C4-2B (cell line): ENCODE measurements around the gene C11orf21.

Source experiments
- CTCF ChIP-seq: fragments of 450-650 bp; conservative IDR thresholded peaks from 2 replicates; pipeline ENCODE4 v1.5.1; 2017; ENCODE audit warnings: mild to moderate bottlenecking
- ZFX ChIP-seq: fragments of 450-650 bp; IDR thresholded peaks from 2 replicates; pipeline ENCODE4 v1.6.1; 2017

- TF ChIP-seq CTCF (no peak), ZFX (no peak)
Observed at GRCh38 chr11:2325123-2325522, 23.4 kb upstream of the C11orf21 start.
